ENCODE measurements around the gene SHISA9. TPM values are rescaled to one million over a fixed set of nuclear protein-coding genes. Genes with fewer than 3 reads are reported as not detected.

Gene SHISA9
- total and polyA plus RNA-seq, 12 donors: 0.04 to 0.96 (median 0.13) TPM; not detected in 3

GRCh38 chr16:13139661-13140241 is 238.4 kb downstream of the SHISA9 start:
- no peak overlapping the region for H3K27ac ChIP-seq
- H3K27me3 ChIP-seq: no peaks in the 10 kb centered on the region
- H3K4me3 ChIP-seq: no peak overlapping the region
- no peak for TF ChIP-seq CTCF (IDR thresholded peaks at IDR 0.05)
- intact Hi-C loops (cut with DNase I): no loop called here
- H3K36me3 ChIP-seq: no peaks in the 10 kb centered on the region
- DNase-seq (no peak), ATAC-seq (no peak)
- WGBS, 2 donors: 78 to 80% methylated on average over 3 of the region's 3 CpGs
- peaks cover 0 to 5% (median 0%) of the 10 kb centered on the region in 11 donors for H3K9me3 ChIP-seq
- H3K4me1 ChIP-seq: no peaks in the 10 kb centered on the region

GRCh38 chr16:13143551-13143950 is 242.2 kb downstream of the SHISA9 start:
- no peaks in the 10 kb centered on the region for H3K4me1 ChIP-seq
- no peak for TF ChIP-seq CTCF (IDR thresholded peaks at IDR 0.05)
- 87 to 95% methylated on average over 1 of the region's 1 CpG for WGBS, 2 donors
- intact Hi-C loops (cut with DNase I): no loop called here
- DNase-seq: no peak
- no peak for ATAC-seq
- no peak overlapping the region for H3K27ac ChIP-seq
- H3K9me3 ChIP-seq: no peaks in the 10 kb centered on the region
- H3K4me3 ChIP-seq: no peak overlapping the region
- no peaks in the 10 kb centered on the region for H3K36me3 ChIP-seq
- H3K27me3 ChIP-seq: peaks cover 0 to 6% (median 0%) of the 10 kb centered on the region in 7 donors

DNA sequence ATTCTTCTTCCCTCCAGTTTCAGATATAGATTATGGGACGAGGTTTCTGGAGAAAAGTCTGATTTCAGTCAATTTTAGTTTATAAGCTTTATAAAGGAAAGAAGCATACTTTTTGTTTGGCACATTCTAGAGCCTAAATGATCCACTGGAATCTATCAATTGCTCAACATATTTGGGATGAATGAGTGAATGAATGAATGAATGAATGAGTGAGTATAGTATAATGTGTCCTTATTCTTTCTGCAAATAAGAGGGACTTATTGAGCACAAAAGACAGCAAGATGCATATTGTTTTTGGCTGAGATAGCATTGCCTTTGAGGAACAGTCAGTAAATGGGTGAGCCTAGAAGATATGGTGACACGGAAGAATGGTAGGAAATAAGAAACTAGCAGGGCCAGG is 245.4 kb downstream of the SHISA9 start:
- H3K4me1 ChIP-seq: no peaks in the 10 kb centered on the region
- TF ChIP-seq CTCF (IDR thresholded peaks at IDR 0.05): no peak
- no peaks in the 10 kb centered on the region for H3K36me3 ChIP-seq
- H3K9me3 ChIP-seq: no peaks in the 10 kb centered on the region
- no peak overlapping the region for H3K27ac ChIP-seq
- intact Hi-C loops (cut with DNase I): no loop called here
- DNase-seq (no peak), ATAC-seq (no peak)
- 38 to 43% methylated on average over 2 of the region's 2 CpGs for WGBS, 2 donors
- peaks cover 0 to 6% (median 0%) of the 10 kb centered on the region in 7 donors for H3K27me3 ChIP-seq
- H3K4me3 ChIP-seq: no peak overlapping the region

DNA sequence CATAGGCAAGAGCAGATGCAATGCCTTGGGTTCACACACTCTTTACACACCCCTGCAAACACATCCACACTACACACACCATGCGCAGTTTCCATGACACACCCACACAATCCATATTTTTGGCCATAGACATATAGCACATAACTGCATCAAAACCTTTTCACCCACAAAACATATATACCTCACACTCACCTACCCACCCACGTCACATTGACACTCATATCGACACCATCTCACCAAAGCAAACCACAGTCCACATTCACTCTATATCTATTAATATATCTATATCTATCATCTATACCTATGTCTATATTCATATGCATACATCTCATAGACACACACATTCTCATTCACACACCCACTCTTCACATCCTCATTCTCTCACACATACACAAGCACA is 246.9 kb downstream of the SHISA9 start:
- Histone ChIP-seq H3K27ac (no peak overlapping the region), H3K36me3 (no peaks in the 10 kb centered on the region), H3K4me1 (no peaks in the 10 kb centered on the region), H3K27me3 (peaks cover 0 to 6% (median 0%) of the 10 kb centered on the region in 7 donors), H3K9me3 (no peaks in the 10 kb centered on the region), H3K4me3 (no peak overlapping the region)
- intact Hi-C loops (cut with DNase I): no loop called here
- ATAC-seq (no peak), DNase-seq (no peak)
- WGBS, 2 donors: 87% methylated on average over 3 of the region's 3 CpGs
- TF ChIP-seq CTCF (IDR thresholded peaks at IDR 0.05): no peak

Measured in heart right ventricle (tissue), 16 donors.